Right kidney (tissue), 9 donors: ENCODE data around the gene PPM1J.
"Not testable (repeated sequence)": the region's sequence is repeated elsewhere in the genome, so short reads cannot be mapped to it uniquely, and the experiment has no call there.

ENCODE experiments used
- DNase-seq: peaks from one replicate; pipeline ENCODE4 v3.0.0-alpha.2; 2016
- long read RNA-seq, 8 donors: transcript quantifications; one replicate each; lab custom pipeline, GENCODE V29; 2026

The PPM1J gene
- long read RNA-seq, donor 1, partial matches to known transcripts: 0 of 1 reads
- long read RNA-seq, donor 1, other reads (novel, unspliced or antisense): 0 of 1 reads
- long read RNA-seq, donor 2, partial matches to known transcripts: 0 of 1 reads
- long read RNA-seq, donor 2, other reads (novel, unspliced or antisense): 0 of 1 reads
- long read RNA-seq, donor 3: 0 reads
- long read RNA-seq, donor 4: 0 reads
- long read RNA-seq, donor 5, partial matches to known transcripts: 0 of 1 reads
- long read RNA-seq, donor 5, other reads (novel, unspliced or antisense): 0 of 1 reads
- long read RNA-seq, donor 6: 0 reads
- long read RNA-seq, donor 7, partial matches to known transcripts: 0 of 2 reads
- long read RNA-seq, donor 7, other reads (novel, unspliced or antisense): 0 of 2 reads
- long read RNA-seq, donor 8: 0 reads

GRCh38 chr1:112715264-112716053 is at the start of gene PPM1J:
Gene PPM1J, minus strand, starts transcription at chr1:112715332. Its CDS starts 31 bp downstream, at chr1:112715301.
- peak; percentile 86 for DNase-seq

GRCh38 chr1:112762541-112763500 is 47.7 kb upstream of the PPM1J start:
- peak; percentile 37 for DNase-seq

GRCh38 chr1:112761714-112762480 is 46.8 kb upstream of the PPM1J start:
- DNase-seq: no peak

- DNase-seq: no peak
These were observed 44.1 kb upstream of the PPM1J start for GRCh38 chr1:112759228-112759627.

- no peak for DNase-seq
These were observed 39.0 kb upstream of the PPM1J start for GRCh38 chr1:112754116-112754628.

- DNase-seq: no peak
These were observed 33.3 kb upstream of the PPM1J start for GRCh38 chr1:112748396-112748795.

GRCh38 chr1:112744009-112744578 is 29.0 kb upstream of the PPM1J start:
- peak; percentile 76 for DNase-seq

GRCh38 chr1:112743174-112744008 is 28.3 kb upstream of the PPM1J start:
- DNase-seq: peak; percentile 56

- DNase-seq: no peak
These were observed 22.4 kb upstream of the PPM1J start for GRCh38 chr1:112737573-112737972.

GRCh38 chr1:112735752-112736151 is 20.6 kb upstream of the PPM1J start:
- no peak for DNase-seq

- no peak for DNase-seq
These were observed 16.3 kb upstream of the PPM1J start for GRCh38 chr1:112731451-112731850.

GRCh38 chr1:112729909-112730308 is 14.8 kb upstream of the PPM1J start:
- DNase-seq: no peak

GRCh38 chr1:112729011-112729410 is 13.9 kb upstream of the PPM1J start:
- DNase-seq: not testable (repeated sequence)

GRCh38 chr1:112728306-112728971 is 13.3 kb upstream of the PPM1J start:
- DNase-seq: not testable (repeated sequence)

GRCh38 chr1:112727716-112728115 is 12.6 kb upstream of the PPM1J start:
- no peak for DNase-seq

GRCh38 chr1:112724240-112724639 is 9.1 kb upstream of the PPM1J start:
- not testable (repeated sequence) for DNase-seq

- no peak for DNase-seq
These were observed 8.3 kb upstream of the PPM1J start for GRCh38 chr1:112723511-112723839.

GRCh38 chr1:112722601-112723510 is 7.7 kb upstream of the PPM1J start:
- DNase-seq: peak; percentile 69
